Pancreas (tissue), 10 donors: Measurements from ENCODE around the gene SETBP1. TPM values are rescaled to one million over a fixed set of nuclear protein-coding genes. Genes with fewer than 3 reads are reported as not detected.

Source experiments
- ATAC-seq, 4 donors: fragments of 200-7000 bp; cut with Tn5 transposase; one replicate each; pipeline versions ENCODE4 v1.8.0 to v1.9.1; 2020; ENCODE audit warnings: mild to moderate bottlenecking in 4 of 4, moderate library complexity in 4 of 4
- DNase-seq, 6 donors: peaks; one replicate each; pipeline ENCODE4 v3.0.0-alpha.2; 2020
- FAIRE-seq: peaks from 2 replicates; lab custom pipeline; 2012; peaks lifted over from hg19 to GRCh38; lab: Jason Lieb, UNC
- H3K27ac ChIP-seq, 4 donors: fragments of 200-600 bp; sonication (generic); 1 replicate in 3 of 4; 2 replicates in 1 of 4; pipeline versions ENCODE4 v1.5.0 to v1.8.0; 2020
- H3K27me3 ChIP-seq, 4 donors: fragments of 200-600 bp; one replicate each; pipeline ENCODE4 v1.8.0; 2021
- H3K36me3 ChIP-seq, 3 donors: fragments of 200-600 bp; sonication (generic) in 1 of 3; one replicate each; pipeline versions ENCODE4 v1.5.0 to v1.8.0; 2020 to 2021
- H3K4me1 ChIP-seq, 3 donors: fragments of 200-600 bp; one replicate each; pipeline ENCODE4 v1.8.0; 2021
- H3K4me3 ChIP-seq, 4 donors: fragments of 200-600 bp; sonication (generic) in 2 of 4; one replicate each; pipeline versions ENCODE4 v1.5.0 to v1.8.0; 2020 to 2021
- H3K9me3 ChIP-seq, 4 donors: fragments of 200-600 bp; one replicate each; pipeline ENCODE4 v1.8.0; 2021
- WGBS, 2 donors: extraction: QIAGEN DNeasy Blood & Tissue Kit; methylation state at CpG; one replicate each; pipeline ENCODE4 v1.1.7; 2013; 5-methylcytosine and 5-hydroxymethylcytosine counted together
- intact Hi-C, 3 donors: fragments of 100-400 bp; cut with DNase I; formaldehyde crosslinking; loops; one replicate each; pipeline versions ENCODE4 v1.11.1 to v1.14.2; 2022
- polyA plus RNA-seq, 2 donors: library from polyadenylated mRNA; stranded (reverse); fragments of 200-250 nt; gene quantifications; one replicate each; pipeline ENCODE4 v1.2.3, GENCODE V29; 2013
- total RNA-seq, 6 donors: library from RNA; stranded (reverse); fragmentation: NEBNext Ultra II Directional in 4 of 6; extraction: Animal tissue kit (Norgen Biotek cat#: 25700) in 4 of 6; gene quantifications; one replicate each; pipeline versions ENCODE4 v1.2.1 to v1.2.4, GENCODE V29; 2021 to 2023
- TF ChIP-seq, protein P1 (sequence below), 4 donors: fragments of 200-600 bp; sonication (generic) in 3 of 4; IDR thresholded peaks; one replicate each; pipeline versions ENCODE4 v1.5.0 to v1.8.0; 2021; ENCODE audit warnings: antibody characterized with exemption in 4 of 4
- donor health status: healthy with polysubstance abuse.
- donor health status: DM: no; HTN: no; CAD: no; lungs with moderate emphysema.
- donor health status: DM: no; HTN: no; CAD: no.
- donor health status: control.
- donor health status: control.
- donor health status: Bipolar disorder and iron deficiency.
- donor health status: DM: yes; HTN: yes; CAD: no.
- donor health status: DM: no; HTN: no; CAD: no.
- donor health status: DM: no; HTN: no; CAD: no.
- donor health status: DM: yes; HTN: yes; CAD: no.

SETBP1 gene
- total and polyA plus RNA-seq, 8 donors: 3.9 to 24.0 (median 18.1) TPM

DNA sequence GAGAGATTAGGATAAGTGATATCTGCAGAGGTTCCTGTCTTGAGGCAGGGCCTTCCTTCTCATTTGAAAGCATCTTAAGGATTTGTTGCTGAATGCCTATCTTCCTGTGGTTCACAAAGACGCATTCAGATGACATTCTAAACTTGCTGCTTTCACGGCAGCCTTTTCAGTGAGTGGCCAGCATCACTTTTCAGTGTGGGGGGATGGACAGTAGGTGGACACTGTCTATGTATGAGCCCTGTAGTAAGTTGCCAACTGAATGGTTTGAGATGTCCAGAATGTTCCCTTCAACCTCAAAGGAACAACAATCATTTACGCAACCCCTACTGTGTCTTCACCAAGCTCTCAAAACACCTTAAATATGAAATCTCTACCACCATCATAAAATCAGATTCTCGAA, 46.6 kb downstream of the SETBP1 start:
- WGBS, 2 donors: 95 to 98% methylated on average over 4 of the region's 4 CpGs
- Histone ChIP-seq H3K36me3 (no peaks in the 10 kb centered on the region), H3K4me3 (no peak overlapping the region), H3K27ac (no peak overlapping the region), H3K9me3 (no peaks in the 10 kb centered on the region), H3K4me1 (peaks cover 4 to 30% (median 21%) of the 10 kb centered on the region in 3 donors), H3K27me3 (no peaks in the 10 kb centered on the region)
- no peak for FAIRE-seq
- TF ChIP-seq, protein P1, sequence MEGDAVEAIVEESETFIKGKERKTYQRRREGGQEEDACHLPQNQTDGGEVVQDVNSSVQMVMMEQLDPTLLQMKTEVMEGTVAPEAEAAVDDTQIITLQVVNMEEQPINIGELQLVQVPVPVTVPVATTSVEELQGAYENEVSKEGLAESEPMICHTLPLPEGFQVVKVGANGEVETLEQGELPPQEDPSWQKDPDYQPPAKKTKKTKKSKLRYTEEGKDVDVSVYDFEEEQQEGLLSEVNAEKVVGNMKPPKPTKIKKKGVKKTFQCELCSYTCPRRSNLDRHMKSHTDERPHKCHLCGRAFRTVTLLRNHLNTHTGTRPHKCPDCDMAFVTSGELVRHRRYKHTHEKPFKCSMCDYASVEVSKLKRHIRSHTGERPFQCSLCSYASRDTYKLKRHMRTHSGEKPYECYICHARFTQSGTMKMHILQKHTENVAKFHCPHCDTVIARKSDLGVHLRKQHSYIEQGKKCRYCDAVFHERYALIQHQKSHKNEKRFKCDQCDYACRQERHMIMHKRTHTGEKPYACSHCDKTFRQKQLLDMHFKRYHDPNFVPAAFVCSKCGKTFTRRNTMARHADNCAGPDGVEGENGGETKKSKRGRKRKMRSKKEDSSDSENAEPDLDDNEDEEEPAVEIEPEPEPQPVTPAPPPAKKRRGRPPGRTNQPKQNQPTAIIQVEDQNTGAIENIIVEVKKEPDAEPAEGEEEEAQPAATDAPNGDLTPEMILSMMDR (IDR thresholded peaks at IDR 0.05): no peak
- ATAC-seq: no peak
- DNase-seq: no peak
- intact Hi-C loops: no loop called here

DNA sequence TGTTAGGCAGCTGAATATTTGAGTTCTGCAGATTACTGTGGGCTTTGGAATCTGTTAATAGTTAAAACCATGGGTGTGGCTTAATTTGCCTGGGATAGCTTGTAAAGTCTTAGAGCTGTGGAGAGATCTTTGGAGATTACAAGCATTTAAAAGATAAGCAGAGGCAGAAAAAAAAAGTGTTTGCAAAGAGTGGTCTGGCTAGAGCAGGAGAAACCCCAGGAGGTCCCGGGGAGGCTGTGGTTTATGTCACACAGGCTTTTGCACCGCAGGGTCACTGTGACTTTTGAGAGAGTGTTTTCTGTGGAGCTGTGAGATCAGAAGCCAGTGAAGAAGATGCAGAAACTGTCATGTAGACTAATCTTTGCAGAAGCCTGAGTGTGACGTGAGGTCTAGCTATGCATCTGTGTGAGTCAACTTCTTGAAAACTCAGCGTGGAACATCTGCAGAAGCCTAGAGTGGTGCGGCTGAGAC, 49.0 kb downstream of the SETBP1 start:
- DNase-seq: no peak
- intact Hi-C loops: loop anchor here in 1 of 3 donors (10.0 kb wide), 1 partner anchor 45 kb away; the partner anchor contains the start of gene SETBP1
- no peak overlapping the region for H3K4me3 ChIP-seq
- peaks cover 10 to 47% (median 33%) of the 10 kb centered on the region in 3 donors for H3K4me1 ChIP-seq
- H3K27ac ChIP-seq: no peak overlapping the region
- H3K27me3 ChIP-seq: no peaks in the 10 kb centered on the region
- TF ChIP-seq, protein P1 (IDR thresholded peaks at IDR 0.05): no peak
- WGBS, 2 donors: 80 to 82% methylated on average over 5 of the region's 5 CpGs
- FAIRE-seq: no peak
- H3K9me3 ChIP-seq: no peaks in the 10 kb centered on the region
- H3K36me3 ChIP-seq: no peaks in the 10 kb centered on the region
- ATAC-seq: no peak

DNA sequence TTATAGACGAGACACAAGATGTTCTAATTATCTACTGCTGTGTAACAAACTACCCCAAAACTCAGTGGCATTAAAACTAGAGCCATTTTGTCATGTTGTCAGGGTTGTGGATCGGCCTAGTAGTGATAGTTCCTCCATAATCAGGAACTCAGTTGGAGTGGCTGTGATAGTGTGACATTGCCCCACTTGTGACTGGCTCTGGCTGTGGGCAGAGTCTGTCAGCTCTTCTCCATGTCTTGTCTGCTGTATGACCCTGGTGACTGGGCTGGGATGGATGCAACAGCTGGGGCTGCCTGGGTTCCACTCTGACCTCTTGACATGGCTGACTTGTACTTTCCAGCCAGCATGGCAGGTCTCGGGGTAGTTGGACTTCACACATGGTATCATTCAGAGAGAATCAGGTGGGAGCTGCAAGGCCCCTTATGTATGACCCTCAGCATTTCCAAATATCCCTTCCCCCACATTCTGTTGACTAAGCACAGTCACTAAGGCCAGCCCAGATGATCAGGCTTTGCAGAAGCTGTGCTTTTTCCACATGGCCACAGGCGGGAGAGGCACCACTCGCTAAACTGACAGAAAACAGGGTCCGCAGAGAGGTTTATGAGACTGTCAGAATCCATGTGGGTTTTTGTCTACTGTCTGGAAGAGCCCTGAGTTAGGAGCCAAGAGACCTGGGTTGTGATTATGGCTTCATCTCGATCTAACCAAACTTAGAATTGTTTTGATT, 50.3 kb downstream of the SETBP1 start:
- no peaks in the 10 kb centered on the region for H3K36me3 ChIP-seq
- no peak for FAIRE-seq
- no peak for DNase-seq
- H3K27ac ChIP-seq: no peak overlapping the region
- TF ChIP-seq, protein P1 (IDR thresholded peaks at IDR 0.05): no peak
- intact Hi-C loops: loop anchor here in 1 of 3 donors (10.0 kb wide), 1 partner anchor 46 kb away; the partner anchor contains the start of gene SETBP1
- WGBS, 2 donors: 93 to 94% methylated on average over 7 of the region's 7 CpGs
- H3K9me3 ChIP-seq: no peaks in the 10 kb centered on the region
- ATAC-seq: no peak
- H3K27me3 ChIP-seq: no peaks in the 10 kb centered on the region
- H3K4me3 ChIP-seq: no peak overlapping the region
- H3K4me1 ChIP-seq: peaks cover 7 to 35% (median 25%) of the 10 kb centered on the region in 3 donors

DNA sequence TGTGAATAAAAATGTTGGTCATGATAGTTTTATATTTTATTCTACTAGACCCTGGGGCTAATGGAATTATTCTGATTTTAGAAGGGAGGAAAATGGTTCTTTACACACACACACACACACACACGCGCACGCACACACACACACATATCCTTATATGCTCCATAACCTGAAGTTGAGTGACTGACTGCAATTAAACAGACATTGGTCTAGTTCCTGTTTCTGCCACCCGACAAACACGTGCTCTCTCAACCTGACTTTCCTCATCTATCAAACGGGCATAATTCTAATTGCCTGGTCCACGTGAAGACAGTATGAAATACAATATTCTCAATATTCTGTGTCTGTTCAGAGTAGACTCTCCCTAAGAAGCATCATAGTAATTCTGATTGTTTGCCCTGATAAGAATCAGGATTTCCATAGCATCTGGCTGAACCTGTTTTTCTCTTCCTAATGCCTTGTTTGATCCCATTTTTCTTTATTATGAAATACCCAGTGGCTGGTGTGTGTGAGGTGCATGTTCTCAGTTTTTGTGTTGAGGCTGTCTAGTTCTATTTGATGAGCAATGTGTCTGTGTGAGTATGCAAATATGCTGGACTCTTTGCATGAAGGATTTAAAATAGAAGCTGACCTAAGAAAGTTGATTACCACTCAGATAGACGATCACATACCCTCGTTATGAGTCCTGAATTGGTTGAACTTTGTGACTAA, 51.0 kb downstream of the SETBP1 start:
- ATAC-seq (no peak), FAIRE-seq (no peak), DNase-seq (no peak)
- no peaks in the 10 kb centered on the region for H3K9me3 ChIP-seq
- H3K27ac ChIP-seq: peak overlapping the region in 1 of 4 donors; percentile 51
- intact Hi-C loops: loop anchor here in 1 of 3 donors (10.0 kb wide), 1 partner anchor 47 kb away; the partner anchor contains the start of gene SETBP1
- H3K4me3 ChIP-seq: no peak overlapping the region
- no peaks in the 10 kb centered on the region for H3K36me3 ChIP-seq
- peaks cover 6 to 28% (median 18%) of the 10 kb centered on the region in 3 donors for H3K4me1 ChIP-seq
- WGBS, 2 donors: 71 to 74% methylated on average over 9 of the region's 9 CpGs
- TF ChIP-seq, protein P1 (IDR thresholded peaks at IDR 0.05): no peak
- H3K27me3 ChIP-seq: no peaks in the 10 kb centered on the region
